HFFc6 (cell line): ENCODE results near the gene FAM131B. TPM values are rescaled to one million over a fixed set of nuclear protein-coding genes. Genes with fewer than 3 reads are reported as not detected.

ENCODE experiments used
- DNase-seq: peaks from one replicate; pipeline ENCODE4 v3.0.0-alpha.2; 2018
- H3K27ac Mint-ChIP-seq: 2 replicates; pipeline ENCODE4 v1.8.0; 2020; ENCODE audit warnings: mild to moderate bottlenecking, mixed read lengths
- H3K27me3 Mint-ChIP-seq: 2 replicates; pipeline ENCODE4 v1.8.0; 2021; ENCODE audit warnings: mild to moderate bottlenecking, moderate library complexity, mixed read lengths; ENCODE audit not compliant: insufficient read depth
- H3K36me3 Mint-ChIP-seq: 2 replicates; pipeline ENCODE4 v1.8.0; 2021; ENCODE audit warnings: low read depth, mixed read lengths
- H3K4me1 Mint-ChIP-seq: 2 replicates; pipeline ENCODE4 v1.8.0; 2020; ENCODE audit warnings: low read depth, mixed read lengths
- H3K4me3 Mint-ChIP-seq: 2 replicates; pipeline ENCODE4 v1.8.0; 2020; ENCODE audit warnings: mild to moderate bottlenecking, moderate library complexity, mixed read lengths
- H3K9me3 Mint-ChIP-seq: 2 replicates; pipeline ENCODE4 v1.8.0; 2020; ENCODE audit warnings: mild to moderate bottlenecking, mixed read lengths
- total RNA-seq, 6 experiments: library from RNA; stranded (reverse); fragmentation: NEBNext Ultra II Directional; extraction: Animal tissue kit (Norgen Biotek cat#: 25700); gene quantifications; 2 replicates in 1 of 6; 3 replicates in 5 of 6; pipeline ENCODE4 v1.2.3, GENCODE V29; 2021
- TF ChIP-seq, protein P1 (sequence below): fragments of 200-600 bp; sonication (generic); IDR thresholded peaks from 2 replicates; pipeline ENCODE4 v1.5.0; 2021; ENCODE audit warnings: antibody characterized with exemption, mild to moderate bottlenecking

FAM131B gene
- total RNA-seq, 6 experiments from 2014 or later, result 0.70 to 1.3 (median 0.98) TPM

DNA sequence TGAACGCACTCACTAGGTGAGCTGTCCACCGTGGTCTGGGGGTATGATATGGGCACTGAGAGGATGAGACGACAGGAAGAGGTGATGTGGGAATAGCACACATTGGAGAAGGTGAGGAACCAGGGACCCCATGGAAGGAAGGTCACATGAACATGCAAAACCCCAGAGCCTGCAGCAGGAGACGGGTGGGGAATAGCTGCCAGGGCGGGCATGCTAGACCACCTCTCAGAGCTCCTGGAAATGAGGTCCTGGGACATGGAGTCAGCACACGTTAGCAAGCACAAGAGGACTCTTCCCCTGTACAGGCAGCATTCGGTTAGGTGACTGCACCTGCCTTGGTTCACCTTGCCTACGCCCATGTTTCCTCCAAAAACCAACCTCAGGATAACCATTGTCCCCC lies 8.1 kb downstream of the FAM131B start:
- DNase-seq, result no peak
- peaks cover 36% of the 10 kb centered on the region for H3K27me3 Mint-ChIP-seq
- H3K27ac Mint-ChIP-seq, result no peak overlapping the region

DNA sequence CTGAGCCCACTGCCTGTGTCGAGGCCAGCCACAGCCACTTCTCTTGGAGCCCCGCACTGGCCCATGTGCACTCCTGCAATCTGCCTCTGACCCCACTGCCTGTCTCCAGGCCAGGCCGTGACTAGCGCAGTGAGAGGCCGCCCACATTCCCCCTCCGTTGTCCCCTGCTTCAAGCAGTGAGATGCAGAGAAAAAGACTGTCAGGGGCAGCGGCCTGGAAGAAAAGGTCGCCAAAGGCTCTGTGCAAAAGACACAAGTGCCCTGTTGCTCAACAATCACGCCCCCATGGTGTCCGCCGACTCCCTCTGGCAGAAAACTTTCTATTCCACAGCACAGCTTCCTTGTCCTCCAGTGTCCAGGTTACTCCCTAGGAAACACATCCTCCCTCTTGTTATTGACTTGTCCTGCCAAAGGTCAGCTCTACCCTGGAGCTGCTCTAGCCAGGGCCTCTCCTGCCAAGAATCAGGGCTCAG lies 9.9 kb downstream of the FAM131B start:
- no peaks in the 10 kb centered on the region for H3K9me3 Mint-ChIP-seq
- DNase-seq, result no peak
- H3K27ac Mint-ChIP-seq, result no peak overlapping the region
- no peaks in the 10 kb centered on the region for H3K4me1 Mint-ChIP-seq
- H3K4me3 Mint-ChIP-seq, result no peak overlapping the region
- TF ChIP-seq, protein P1, sequence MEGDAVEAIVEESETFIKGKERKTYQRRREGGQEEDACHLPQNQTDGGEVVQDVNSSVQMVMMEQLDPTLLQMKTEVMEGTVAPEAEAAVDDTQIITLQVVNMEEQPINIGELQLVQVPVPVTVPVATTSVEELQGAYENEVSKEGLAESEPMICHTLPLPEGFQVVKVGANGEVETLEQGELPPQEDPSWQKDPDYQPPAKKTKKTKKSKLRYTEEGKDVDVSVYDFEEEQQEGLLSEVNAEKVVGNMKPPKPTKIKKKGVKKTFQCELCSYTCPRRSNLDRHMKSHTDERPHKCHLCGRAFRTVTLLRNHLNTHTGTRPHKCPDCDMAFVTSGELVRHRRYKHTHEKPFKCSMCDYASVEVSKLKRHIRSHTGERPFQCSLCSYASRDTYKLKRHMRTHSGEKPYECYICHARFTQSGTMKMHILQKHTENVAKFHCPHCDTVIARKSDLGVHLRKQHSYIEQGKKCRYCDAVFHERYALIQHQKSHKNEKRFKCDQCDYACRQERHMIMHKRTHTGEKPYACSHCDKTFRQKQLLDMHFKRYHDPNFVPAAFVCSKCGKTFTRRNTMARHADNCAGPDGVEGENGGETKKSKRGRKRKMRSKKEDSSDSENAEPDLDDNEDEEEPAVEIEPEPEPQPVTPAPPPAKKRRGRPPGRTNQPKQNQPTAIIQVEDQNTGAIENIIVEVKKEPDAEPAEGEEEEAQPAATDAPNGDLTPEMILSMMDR, result no peak
- H3K36me3 Mint-ChIP-seq, result no peaks in the 10 kb centered on the region
- H3K27me3 Mint-ChIP-seq, result peaks cover 41% of the 10 kb centered on the region

More for the DNA sequence above, 8.1 kb downstream of the FAM131B start:
- H3K36me3 Mint-ChIP-seq, result no peaks in the 10 kb centered on the region
- H3K4me1 Mint-ChIP-seq, result no peaks in the 10 kb centered on the region
- no peaks in the 10 kb centered on the region for H3K9me3 Mint-ChIP-seq
- TF ChIP-seq, protein P1, result no peak
- H3K4me3 Mint-ChIP-seq, result no peak overlapping the region

DNA sequence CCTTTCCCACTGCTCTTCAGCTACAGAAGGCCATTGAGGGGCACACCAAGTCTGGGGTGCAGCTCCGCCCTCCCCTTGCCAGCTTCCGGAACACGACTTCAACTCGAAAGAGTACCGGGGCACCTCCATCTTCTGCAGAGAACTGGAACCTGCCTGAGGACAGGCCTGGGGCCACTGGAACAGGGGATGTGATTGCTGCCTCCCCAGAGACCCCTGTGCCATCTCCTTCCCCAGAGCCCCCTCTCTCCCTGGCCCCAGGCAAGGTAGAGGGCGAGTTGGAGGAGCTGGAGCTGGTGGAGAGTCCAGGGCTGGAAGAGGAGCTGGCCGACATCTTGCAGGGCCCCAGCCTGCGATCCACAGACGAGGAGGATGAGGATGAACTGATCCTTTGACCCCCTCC lies 10.9 kb downstream of the FAM131B start:
- Mint-ChIP-seq H3K4me1 (no peaks in the 10 kb centered on the region), H3K27ac (no peak overlapping the region), H3K27me3 (peaks cover 39% of the 10 kb centered on the region), H3K36me3 (no peaks in the 10 kb centered on the region), H3K9me3 (no peaks in the 10 kb centered on the region), H3K4me3 (no peak overlapping the region)
- TF ChIP-seq, protein P1, result no peak
- DNase-seq, result no peak

DNA sequence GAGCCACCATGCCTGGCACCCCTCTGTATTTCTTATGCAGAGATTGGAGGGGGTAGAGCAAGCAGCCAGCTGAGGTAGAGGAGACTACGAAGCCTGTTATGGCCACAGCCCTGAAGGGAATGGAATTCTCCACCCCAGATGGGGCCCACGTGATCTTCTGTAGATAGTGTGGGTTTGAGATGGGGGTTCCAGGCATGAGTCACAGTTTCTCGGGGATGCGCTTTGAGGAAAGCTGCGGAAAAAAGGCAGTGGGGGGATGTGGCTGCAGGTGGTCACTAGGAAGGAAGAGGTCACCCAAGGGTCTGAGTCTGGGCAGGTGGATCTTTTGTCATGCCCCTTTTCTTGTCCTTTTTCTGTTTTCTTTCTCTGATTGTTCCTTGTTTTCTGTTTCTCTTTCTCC lies 11.5 kb downstream of the FAM131B start:
- no peak for DNase-seq
- no peaks in the 10 kb centered on the region for H3K36me3 Mint-ChIP-seq
- H3K4me3 Mint-ChIP-seq, result no peak overlapping the region
- no peaks in the 10 kb centered on the region for H3K4me1 Mint-ChIP-seq
- no peak overlapping the region for H3K27ac Mint-ChIP-seq
- TF ChIP-seq, protein P1, result no peak
- peaks cover 39% of the 10 kb centered on the region for H3K27me3 Mint-ChIP-seq
- no peaks in the 10 kb centered on the region for H3K9me3 Mint-ChIP-seq

GRCh38 chr7:143347950-143348349 lies 14.6 kb downstream of the FAM131B start:
- DNase-seq, result no peak
- Mint-ChIP-seq H3K4me1 (no peaks in the 10 kb centered on the region), H3K27me3 (peaks cover 45% of the 10 kb centered on the region), H3K9me3 (no peaks in the 10 kb centered on the region), H3K4me3 (no peak overlapping the region), H3K27ac (no peak overlapping the region), H3K36me3 (no peaks in the 10 kb centered on the region)
- TF ChIP-seq, protein P1, result no peak

- Mint-ChIP-seq H3K9me3 (no peaks in the 10 kb centered on the region), H3K4me1 (no peaks in the 10 kb centered on the region), H3K27me3 (peaks cover 42% of the 10 kb centered on the region), H3K36me3 (no peaks in the 10 kb centered on the region), H3K27ac (no peak overlapping the region), H3K4me3 (no peak overlapping the region)
- TF ChIP-seq, protein P1, result no peak
- no peak for DNase-seq
These were observed 16.5 kb downstream of the FAM131B start for GRCh38 chr7:143346018-143346417.
